Stimulated activated CD4-positive, alpha-beta T cell treated with anti-CD3 and anti-CD28 coated beads, Interleukin-1b, Interleukin-23, amount 100 ng/mL, for 48 hours (primary cell): ENCODE data around the gene CRYGS.
"Not testable (repeated sequence)": the region's sequence is repeated elsewhere in the genome, so short reads cannot be mapped to it uniquely, and the experiment has no call there.

Experiments used
- DNase-seq: peaks from one replicate; pipeline ENCODE4 v3.0.0-alpha.2; 2020

Gene CRYGS

GRCh38 chr3:186551387-186551786 is 7.2 kb upstream of the CRYGS start:
- no peak for DNase-seq

- DNase-seq = no peak
Observed at GRCh38 chr3:186549497-186549896, 5.3 kb upstream of the CRYGS start.

GRCh38 chr3:186540835-186541226 is 3.3 kb downstream of the CRYGS start:
- no peak for DNase-seq

- peak; percentile 82 for DNase-seq
Observed at GRCh38 chr3:186540221-186540834, 3.9 kb downstream of the CRYGS start.

- no peak for DNase-seq
Observed at GRCh38 chr3:186538779-186539178, 5.4 kb downstream of the CRYGS start.

DNA sequence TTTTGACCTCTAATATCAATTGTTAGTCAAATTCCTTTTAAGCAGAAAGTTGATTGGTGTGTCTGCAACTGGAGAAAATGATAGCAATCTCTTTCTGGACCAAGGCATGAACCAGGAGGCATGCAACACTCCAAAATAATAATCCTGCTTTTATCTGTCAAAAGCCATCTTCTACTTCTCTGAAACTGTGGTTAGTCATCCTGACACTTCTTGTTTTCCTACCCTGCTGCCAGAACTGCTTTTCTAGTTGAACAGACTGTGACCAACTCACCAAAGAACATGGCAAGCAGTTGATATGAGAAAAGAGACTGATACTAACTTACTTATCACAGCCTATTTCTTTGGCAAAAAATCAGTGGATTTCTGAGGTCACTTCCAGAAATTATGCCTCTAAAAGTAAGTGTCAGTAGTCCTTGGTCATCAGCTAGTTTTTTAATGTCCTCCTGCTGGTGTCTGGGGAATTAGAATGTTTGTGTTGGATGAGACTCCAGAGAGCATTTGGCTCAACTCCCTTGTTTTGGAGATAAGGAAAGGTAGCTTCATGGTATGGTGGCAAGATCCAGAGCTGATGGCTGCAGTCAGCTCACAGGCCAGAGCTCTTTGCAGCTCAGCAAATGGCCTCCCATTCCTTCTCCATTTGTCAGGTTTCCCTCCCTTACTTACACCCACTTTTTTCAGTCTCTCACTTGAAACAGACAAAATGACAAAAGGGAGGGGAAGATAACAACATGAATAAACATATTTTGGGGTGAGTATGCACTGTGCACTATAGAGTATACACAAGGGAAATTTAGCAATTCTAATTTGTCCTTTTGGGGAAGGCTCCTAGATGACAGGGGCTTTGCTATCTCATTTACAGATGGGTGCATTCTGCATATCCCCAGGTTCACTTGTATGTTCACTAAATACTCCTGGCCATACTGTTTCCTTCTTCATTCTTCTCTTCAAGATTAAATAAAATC is 7.0 kb downstream of the CRYGS start:
- DNase-seq = no peak

- peak; percentile 70 for DNase-seq
Observed at GRCh38 chr3:186534113-186534669, 10.0 kb downstream of the CRYGS start.

DNA sequence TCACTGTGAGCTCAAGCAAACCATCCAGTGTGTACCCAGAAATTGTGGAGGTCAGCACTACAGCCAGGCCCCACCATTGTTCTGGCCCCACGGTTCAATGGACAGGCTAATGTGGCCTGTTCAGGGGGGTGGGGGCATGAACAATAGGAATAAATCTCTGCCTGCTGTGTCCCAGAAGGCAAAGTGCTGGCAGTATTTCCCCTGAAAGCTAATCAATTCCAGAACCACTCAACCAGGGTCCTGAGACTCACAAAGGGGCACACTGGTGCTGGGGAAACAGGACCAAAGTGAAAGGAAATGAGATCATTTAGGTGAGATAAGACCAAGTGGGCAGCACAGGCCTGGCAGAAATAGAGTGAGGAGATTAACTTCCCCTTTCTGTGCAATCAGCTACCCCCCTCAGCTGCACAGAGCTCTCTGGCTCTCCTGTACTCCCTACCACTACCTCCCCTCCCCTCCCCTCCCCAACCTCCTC is 11.5 kb downstream of the CRYGS start:
- DNase-seq = no peak

DNA sequence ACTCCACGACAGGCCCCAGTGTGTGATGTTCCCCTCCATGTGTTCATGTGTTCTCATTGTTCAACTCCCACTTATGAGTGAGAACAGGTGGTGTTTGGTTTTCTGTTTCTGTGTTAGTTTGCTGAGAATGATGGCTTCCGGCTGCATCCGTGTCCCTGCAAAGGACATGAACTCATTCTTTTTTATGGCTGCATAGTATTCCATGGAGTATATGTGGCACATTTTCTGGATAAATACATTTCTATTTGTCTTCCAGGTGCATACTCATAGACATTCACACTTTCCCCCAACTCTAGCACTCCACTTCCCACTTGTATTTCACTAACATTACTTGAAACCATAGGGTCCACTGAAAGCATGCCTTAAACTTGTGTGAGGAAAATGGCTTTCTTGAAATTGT is 12.5 kb downstream of the CRYGS start:
- DNase-seq = not testable (repeated sequence)

DNA sequence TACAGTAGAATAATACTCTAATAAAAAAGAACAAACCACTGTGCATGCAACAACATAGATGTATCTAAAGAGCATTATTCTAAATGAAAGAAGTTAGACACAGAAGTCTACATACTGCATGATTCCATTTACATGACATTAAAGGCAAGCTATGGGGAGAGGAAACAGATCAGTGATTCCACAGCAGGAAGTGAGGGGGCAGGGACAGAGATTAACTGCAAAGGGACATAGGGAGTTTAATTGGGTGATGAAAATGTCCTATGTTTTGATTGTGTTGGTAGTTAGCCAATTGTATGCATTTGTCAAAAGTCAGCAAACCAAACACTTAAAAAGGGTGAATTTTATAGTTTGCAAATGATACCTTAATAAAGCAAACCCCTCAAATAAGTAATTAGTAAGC is 13.8 kb downstream of the CRYGS start:
- DNase-seq = no peak

GRCh38 chr3:186529201-186529999 is 14.8 kb downstream of the CRYGS start:
- DNase-seq = no peak

GRCh38 chr3:186526256-186526606 is 17.9 kb downstream of the CRYGS start:
- no peak for DNase-seq

DNA sequence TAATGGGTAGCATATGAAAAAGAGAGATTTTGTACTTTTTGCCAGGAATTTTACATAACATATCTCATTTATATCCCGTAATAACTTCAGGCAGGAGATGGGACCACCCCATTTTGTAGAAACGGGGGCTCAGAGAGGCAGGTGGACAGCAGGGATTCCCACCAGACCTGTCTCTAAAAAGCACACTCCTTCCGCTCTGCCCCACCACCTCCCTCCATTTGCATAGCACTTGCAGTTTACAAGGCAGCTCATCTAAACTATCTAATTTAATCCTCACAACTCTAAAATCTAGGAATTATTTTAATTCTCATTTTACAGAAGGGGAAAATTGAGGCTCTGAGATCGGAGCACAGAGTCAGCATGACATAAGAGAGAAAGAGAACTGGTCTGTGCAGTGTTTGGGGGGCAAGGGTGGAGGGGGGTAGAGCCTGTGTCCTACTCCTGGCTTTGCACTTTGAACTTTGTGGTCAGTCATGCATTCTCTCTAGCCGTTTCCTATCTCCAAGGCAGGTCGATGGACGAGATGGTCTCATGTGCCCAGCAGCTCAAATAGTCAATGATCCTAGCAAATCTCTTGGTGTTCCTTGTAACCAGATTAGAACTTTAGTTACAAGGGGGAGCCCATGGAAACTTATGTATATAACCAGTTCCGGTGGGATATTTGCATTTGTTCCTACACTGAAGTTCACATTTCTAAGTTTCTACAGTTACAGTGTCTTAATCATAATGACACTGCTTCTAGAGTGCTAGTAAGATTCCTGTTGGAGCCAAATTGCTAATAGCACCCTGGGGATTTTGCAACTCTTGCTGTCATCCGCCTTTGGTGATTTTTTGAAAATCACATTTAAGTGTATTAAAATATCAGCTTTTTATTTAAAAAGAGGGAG is 18.6 kb downstream of the CRYGS start:
- no peak for DNase-seq

GRCh38 chr3:186524616-186525015 is 19.6 kb downstream of the CRYGS start:
- no peak for DNase-seq

DNA sequence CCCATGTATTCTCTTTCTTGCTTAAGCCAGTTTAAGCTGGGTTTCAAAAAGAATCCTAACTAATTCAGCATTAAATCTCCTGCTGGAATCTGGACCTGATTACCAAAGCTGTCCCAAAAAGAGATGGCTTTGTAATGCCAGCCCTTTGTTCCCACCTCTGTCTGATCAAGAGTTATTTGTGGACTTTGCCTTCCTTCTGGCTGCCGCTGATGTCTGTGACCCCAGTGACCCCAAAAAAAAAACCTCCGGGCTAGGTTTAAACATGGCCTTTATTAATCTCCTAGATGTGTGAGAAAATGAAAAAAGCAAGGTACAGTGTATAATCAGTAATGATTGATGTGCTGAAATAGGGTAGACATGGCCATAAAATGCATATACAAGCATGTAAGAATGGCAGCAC is 20.7 kb downstream of the CRYGS start:
- DNase-seq = no peak

- no peak for DNase-seq
Observed at GRCh38 chr3:186523022-186523421, 21.2 kb downstream of the CRYGS start.

DNA sequence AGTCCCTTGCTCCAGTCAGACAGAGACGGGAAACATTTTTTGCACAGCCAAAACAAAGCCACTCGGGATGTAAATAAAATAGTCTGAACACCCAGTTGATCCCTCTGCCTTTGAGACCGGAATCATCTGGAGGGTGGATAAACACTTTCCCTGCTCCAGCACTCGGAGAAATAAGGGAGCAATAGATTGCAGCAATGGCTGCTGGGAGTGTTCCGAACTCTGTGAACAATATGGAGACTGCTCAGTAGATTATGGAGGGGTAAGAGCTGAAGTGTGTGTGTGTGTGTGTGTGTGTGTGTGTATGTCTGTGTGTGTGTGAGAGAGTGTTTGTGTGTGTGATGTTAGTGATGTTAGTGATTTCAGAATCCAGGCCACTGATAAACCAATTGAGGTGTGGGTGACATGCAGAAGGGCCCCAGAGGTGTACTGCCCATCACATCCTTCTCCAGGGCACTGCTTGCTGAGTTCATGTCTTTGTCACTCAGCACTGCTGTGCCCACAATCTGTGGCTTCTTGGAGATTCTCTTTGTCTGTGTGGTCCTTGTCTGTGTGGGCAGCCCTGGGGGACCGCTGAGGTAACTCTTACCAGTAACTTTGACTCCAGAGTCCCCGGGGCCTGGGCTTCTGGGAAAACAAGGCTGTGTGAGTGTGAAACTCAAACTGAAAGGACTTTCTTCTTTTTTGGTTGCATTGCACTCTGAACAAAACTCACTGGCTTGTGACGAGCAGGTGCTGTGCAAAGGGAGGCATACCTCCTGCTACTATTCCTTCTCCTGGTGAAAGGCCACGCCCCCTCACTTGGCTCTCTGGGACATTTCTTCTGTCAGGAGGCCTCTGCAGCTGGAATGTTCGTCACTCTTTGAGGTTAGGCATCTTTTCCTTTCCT is 23.0 kb downstream of the CRYGS start:
- peak; percentile 85 for DNase-seq

GRCh38 chr3:186520431-186520830 is 23.7 kb downstream of the CRYGS start:
- no peak for DNase-seq

DNA sequence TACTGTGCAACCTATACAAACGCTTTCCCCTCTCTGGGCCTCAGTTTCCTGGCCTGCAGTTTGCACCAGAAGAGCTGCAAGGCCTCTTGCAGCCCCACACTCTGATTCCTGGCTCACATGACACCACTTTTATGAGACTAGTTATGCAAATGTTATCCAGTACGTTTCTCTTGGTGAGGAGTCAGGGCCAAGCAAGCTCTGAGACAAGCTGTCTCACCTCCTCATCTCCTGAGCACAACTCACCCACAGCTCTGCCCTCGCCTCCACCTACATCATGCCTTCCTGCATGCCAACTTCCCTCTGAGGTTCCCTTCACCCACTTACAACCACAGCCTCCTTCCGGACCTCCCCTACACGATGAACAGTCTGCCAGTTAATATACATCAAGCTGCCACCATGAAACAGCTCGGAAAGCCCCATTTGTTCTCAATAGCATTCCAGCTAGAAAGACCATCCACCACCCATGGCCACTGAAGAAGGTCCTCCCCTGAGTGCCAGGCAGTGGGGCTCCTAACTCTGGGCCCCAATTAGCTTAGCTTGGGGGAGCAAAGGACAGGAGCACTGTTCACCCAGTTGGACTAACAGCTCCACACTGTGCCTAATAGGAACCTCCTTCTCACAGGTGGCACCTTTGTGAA is 25.0 kb downstream of the CRYGS start:
- peak; percentile 76 for DNase-seq

DNA sequence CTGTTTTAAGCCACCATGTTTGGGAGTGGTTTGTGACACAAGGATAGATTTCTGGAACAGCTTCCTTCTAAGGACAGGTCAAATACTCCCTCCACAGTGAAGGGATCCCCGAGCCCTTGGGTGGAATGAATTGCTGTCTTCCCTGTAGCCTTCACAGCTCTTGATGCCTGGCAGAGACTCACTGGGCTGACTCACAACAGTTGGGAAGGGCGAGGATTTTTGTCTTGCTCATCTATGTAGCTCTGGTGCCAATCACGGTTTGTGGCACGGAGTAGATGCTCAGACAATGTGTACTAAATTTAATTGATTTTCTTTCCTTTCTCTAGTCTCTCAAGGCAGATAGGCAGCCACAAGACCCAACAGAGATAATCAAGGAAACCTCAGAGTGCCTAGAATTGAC is 27.0 kb downstream of the CRYGS start:
- DNase-seq = no peak
